GM10266 (cell line): ENCODE data around the gene SUPT7L.
A peak's percentile ranks its signal among the peaks of the same experiment; 100 is the strongest.

Experiments used
- DNase-seq: peaks from one replicate; pipeline ENCODE4 v3.0.0; 2012; ENCODE audit errors: extremely low spot score
- CTCF ChIP-seq: IDR thresholded peaks from 2 replicates; pipeline ENCODE4 v1.5.1; 2012; ENCODE audit warnings: mild to moderate bottlenecking, low read depth; ENCODE audit not compliant: control insufficient read depth, insufficient read depth; ENCODE audit errors: missing control alignments

SUPT7L gene

GRCh38 chr2:27703638-27704341 is 40.4 kb upstream of the SUPT7L start:
- DNase-seq = peak; percentile 74
- peak; percentile 92 for TF ChIP-seq CTCF

- DNase-seq = no peak
- TF ChIP-seq CTCF = no peak
Observed at GRCh38 chr2:27702302-27702701, 38.9 kb upstream of the SUPT7L start.

- no peak for DNase-seq
- TF ChIP-seq CTCF = no peak
Observed at GRCh38 chr2:27701676-27702075, 38.3 kb upstream of the SUPT7L start.

GRCh38 chr2:27697660-27698059 is 34.2 kb upstream of the SUPT7L start:
- TF ChIP-seq CTCF = no peak
- DNase-seq = no peak

- no peak for TF ChIP-seq CTCF
- no peak for DNase-seq
Observed at GRCh38 chr2:27690052-27690451, 26.6 kb upstream of the SUPT7L start.

GRCh38 chr2:27689424-27689823 is 26.0 kb upstream of the SUPT7L start:
- TF ChIP-seq CTCF = no peak
- DNase-seq = no peak

- no peak for TF ChIP-seq CTCF
- DNase-seq = no peak
Observed at GRCh38 chr2:27687232-27687631, 23.8 kb upstream of the SUPT7L start.
